Fibroblast of mammary gland (primary cell): Measurements from ENCODE around the gene ARL14EPL.

Source experiments
- DNase-seq: peaks from one replicate; pipeline ENCODE4 v3.0.0-alpha.2; 2010; ENCODE audit warnings: low read depth
- H3K4me3 ChIP-seq: 2 replicates; pipeline ENCODE4 v1.5.1; 2011; ENCODE audit warnings: low read depth, mild to moderate bottlenecking, low read length, moderate library complexity; ENCODE audit not compliant: control insufficient read depth
- TF ChIP-seq, protein P1 (sequence below): conservative IDR thresholded peaks from 2 replicates; pipeline ENCODE4 v1.5.1; 2011; ENCODE audit warnings: low read depth, low read length, inconsistent platforms; ENCODE audit not compliant: control insufficient read depth, insufficient read depth

The ARL14EPL gene

DNA sequence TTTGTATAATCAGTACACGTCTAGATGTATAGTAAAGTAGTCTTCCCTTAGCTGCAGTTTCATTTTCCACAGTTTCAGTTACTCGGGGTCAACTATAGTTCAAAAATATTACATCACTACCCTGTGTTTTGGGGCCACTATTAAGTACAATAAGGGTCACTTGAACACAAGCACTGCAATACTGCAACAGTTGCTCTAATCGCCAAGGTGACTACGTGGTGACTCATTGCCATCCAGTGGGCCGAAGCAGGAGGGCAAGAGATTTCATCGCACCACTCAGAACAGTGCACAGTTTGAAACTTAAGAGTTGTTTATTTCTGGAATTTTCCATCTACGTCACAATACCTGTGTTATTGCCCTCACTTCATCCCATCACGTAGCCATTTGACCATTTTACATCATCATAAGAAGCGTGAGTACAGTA is at the start of gene ARL14EPL:
ARL14EPL (plus strand) TSS at position 379 of the 424 bp plus-strand sequence. CDS start 18,994 bp downstream, outside the sequence.
- DNase-seq, result peak; percentile 90
- TF ChIP-seq, protein P1, sequence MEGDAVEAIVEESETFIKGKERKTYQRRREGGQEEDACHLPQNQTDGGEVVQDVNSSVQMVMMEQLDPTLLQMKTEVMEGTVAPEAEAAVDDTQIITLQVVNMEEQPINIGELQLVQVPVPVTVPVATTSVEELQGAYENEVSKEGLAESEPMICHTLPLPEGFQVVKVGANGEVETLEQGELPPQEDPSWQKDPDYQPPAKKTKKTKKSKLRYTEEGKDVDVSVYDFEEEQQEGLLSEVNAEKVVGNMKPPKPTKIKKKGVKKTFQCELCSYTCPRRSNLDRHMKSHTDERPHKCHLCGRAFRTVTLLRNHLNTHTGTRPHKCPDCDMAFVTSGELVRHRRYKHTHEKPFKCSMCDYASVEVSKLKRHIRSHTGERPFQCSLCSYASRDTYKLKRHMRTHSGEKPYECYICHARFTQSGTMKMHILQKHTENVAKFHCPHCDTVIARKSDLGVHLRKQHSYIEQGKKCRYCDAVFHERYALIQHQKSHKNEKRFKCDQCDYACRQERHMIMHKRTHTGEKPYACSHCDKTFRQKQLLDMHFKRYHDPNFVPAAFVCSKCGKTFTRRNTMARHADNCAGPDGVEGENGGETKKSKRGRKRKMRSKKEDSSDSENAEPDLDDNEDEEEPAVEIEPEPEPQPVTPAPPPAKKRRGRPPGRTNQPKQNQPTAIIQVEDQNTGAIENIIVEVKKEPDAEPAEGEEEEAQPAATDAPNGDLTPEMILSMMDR, result peak; percentile 42
- H3K4me3 ChIP-seq, result no peak within 1 kb of the TSS

DNA sequence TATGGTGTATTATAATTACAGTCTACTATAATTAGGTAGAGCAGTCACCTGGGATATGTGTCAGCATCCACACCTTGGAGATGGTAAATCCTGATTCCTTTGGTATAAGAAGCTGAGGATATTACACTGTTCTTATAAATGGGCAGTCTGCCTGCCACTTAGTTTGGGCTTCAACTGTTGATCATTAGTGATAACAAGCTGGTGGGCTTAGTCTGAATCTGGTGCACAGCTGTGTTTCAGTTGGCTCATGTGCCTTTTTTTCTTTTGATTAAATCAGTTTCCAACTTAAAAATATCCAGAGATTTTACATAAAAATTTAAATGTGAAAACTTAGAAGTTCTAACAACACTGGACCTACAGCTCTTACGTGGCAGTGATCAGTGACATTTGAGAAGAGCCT is 48.8 kb upstream of the ARL14EPL start:
- TF ChIP-seq, protein P1, result no peak
- no peak for DNase-seq
- no peak overlapping the region for H3K4me3 ChIP-seq

DNA sequence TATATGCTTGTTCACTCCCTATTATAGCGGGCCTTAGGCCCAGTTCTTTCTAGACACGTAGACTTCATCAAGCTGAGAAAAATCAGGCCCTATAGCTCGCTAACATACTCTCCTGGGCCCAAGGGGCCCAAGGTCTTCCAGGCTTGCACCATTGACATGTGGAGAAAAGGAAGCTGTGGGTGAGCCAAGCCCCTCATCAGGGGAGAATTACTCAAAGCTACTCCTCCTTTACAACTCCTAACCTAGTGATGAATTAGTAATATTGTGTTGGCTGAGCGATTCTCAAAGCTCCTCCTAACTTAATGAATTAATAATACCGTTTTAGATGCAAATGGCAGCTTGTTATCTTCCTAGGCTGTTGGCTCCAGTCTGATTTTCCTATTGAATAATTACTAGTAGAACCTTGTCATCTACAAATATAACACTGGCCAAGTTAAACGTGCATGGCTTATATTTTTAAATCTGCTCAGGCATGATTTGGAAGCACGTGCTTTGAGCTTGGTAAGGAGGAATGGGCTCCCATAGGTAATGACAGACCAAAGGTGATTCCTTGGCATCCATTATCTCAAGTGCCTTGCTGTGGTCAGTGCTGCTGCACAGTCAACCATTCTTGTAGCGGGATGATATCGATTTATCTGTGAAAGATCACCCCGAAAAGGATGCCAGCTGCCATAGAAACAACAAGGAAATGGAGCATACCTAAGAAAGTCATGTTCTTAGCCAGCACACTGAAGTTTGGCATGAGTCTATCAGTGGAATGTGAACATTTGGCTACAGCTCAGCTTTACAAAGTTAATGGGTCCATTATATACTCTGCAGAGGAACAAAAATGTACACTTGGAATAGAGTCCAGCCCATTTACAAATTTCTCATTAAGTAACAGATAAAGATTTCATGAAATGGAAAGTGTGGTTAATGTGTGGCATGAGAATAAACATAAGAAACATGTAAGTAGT is 46.2 kb upstream of the ARL14EPL start:
- TF ChIP-seq, protein P1, result no peak
- DNase-seq, result no peak
- no peak overlapping the region for H3K4me3 ChIP-seq

DNA sequence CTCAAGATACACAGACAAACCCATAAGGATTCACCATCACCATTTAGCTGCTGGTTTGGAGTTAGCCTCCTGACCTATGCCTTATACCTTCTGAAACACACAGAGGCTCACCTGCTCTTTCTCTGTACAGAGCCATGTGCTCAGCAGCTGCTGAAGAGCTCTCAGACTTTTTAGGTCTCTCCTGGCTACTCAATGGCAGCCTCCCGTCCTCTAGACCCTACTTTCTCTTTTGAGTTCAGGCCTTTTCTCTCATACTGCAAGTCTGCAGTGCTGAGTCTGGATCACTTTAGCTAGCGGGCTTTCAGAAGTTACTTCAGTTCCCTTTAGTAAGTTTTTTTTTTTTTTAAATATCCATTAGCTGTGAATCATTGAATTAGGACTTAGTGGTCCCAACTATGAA is 44.3 kb upstream of the ARL14EPL start:
- DNase-seq, result no peak
- H3K4me3 ChIP-seq, result no peak overlapping the region
- TF ChIP-seq, protein P1, result no peak

DNA sequence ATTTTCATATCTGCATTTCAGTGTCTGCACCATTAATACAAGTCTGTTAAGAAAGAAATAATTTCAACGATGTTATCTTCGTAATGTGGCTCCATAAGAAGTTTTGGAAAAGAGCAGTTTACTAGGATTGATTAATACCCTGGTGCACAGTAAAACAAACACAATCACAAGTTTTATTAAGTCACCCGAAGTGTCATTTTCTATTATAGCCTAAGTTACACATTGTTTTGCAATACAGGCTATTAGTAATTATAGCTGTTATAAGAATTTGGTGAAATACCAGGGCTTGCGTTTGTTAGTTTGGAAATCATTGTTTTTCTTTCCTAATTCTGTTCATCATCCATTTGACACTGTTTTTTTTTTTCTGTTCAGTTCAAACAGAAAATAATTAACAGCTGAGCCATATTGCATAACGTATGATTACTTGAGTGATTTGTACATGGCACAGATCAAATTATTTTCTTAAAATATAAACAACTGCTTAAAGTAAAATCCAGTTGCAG is 39.4 kb upstream of the ARL14EPL start:
- H3K4me3 ChIP-seq, result no peak overlapping the region
- TF ChIP-seq, protein P1, result no peak
- no peak for DNase-seq

DNA sequence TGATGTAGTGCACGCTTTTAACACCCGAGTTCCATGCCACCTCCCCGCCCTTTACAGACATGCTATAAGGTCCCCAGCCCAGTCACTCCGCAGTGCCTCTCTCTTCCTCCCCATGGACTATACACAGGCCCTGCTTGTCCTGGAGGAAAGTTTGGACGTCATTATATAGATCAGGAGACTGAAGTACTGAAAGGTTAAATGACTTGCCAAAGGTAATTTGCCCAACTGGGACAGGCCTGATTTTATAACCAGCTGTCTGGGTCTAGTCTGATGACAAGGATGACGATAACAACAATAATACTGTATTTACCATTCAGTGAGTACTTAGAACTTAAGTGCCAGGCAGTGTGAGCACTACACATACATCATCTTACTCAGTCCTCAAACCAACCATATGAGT is 36.9 kb upstream of the ARL14EPL start:
- TF ChIP-seq, protein P1, result no peak
- no peak for DNase-seq

More for the DNA sequence above, 36.9 kb upstream of the ARL14EPL start:
- H3K4me3 ChIP-seq, result no peak overlapping the region
